ENCODE data around the gene FBN2.

The FBN2 gene

DNA sequence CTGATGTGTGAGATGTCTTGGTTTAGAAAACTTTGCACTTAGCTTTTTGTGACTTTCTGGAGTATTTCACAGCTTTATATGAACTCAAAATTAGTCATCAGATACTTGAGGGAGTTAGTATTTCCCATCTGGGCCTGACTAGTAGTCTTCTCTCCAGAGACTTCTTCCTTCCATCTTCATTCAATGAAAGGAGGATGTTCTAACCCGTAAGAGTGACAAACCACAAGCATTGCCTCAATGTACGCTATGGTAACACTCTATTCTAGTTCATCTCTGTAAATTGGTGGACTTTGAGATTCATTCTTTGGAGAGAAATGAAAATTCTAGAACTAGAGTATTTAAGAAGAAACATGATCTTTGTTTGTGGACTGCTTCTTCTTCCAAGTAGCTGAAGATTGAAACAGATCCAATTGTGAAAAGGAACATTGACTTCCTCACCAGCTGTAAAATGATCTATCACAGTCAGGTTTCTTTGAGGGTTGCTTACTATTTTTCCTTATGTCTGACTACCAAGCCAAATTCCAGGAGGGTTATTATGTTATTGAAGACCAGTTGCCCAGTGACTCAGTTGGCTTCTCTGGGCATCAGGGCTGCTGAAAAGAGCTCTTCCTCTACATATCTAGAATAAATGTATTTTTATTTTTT, 296.9 kb downstream of the FBN2 start:
- no peak for DNase-seq

DNA sequence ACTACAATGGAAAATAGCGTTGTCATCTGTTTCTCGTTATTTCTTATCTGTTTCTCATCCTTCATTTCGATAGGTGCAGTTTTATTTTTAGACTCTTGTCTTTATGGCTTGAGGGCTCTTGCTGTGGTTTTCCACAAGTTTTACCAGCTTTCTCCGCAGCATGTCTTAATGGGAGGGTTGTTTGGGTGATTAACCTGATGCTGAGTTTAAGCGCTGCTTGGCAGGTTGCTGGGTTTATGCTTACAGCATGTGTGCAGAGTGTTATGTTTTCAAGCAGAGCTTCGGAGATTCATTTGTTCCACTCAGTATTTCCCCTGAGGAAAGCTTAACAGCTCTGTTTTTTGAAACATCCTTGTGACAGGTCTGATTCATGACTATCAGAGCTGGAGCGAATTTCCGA, 300.5 kb downstream of the FBN2 start:
- no peak for DNase-seq

DNA sequence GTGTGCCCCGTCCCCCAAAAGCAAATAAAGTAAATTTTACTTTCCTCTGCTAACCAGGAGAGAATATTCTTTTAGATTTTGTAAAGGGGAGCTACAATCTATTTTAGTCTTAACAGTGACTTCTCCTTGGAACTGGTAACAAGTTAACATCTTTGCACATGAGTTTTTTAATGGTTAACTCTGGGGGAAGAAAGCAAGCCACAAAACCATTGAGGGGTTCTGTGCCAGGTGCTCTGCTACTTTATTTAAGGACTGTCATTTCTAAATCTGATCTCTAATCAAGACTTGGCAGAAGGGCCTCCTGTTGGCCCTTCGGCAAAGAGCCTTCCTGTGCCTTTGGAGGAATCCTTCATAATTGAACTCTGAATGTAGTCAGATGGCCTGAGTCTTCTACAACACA, 301.0 kb downstream of the FBN2 start:
- DNase-seq: no peak

DNA sequence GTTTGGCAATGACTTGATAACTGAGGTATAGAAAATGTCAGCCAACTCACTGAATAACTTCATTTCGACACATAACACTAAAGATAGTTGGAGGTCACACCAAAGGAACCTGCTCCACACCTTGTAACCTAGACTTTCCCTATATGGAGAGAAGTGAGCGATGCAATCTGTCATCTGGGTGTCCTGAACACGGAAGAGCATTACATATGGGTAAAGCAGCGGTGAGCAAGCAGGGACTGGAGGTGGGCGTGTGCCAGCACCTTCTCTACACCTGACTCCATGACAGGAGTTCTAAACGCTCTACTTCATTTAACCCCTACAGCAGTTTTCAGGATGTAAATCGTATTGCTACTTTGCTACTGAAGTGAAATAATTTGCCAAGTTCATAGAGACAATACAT, 301.7 kb downstream of the FBN2 start:
- no peak for DNase-seq

DNA sequence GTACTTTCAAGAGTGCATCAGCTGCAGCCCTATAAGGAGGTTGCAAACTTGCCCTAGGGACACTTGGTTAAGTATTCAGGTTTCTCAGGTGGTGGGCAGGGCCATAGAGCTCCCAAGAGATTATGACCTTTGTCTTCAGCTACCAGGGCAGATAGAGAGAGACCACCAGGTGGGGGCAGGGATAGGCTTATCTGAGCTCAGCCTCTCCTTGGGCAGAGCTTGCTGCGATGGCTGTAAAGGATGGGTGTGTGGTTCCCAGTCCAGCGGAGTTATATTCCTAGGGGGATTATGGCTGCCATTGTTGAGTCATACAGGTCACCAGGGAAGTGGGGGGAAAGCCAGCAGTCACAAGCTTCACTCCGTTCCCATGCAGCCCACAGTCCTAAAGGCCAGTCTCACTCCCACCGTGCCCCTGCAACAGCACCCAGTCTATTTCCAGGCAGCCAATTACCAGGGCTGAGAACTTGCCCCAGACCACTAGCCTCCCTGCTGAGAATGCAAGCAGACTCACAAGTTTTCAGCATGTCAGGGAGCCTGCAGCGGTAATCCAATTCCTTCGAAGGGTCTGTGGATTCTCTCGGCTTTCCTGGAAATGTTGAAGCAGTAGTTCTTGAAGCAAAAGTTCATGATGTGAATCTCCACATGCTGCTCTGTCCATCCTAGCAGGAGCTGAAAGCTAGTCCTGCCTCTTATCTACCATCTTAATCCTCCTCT, 303.0 kb downstream of the FBN2 start:
- DNase-seq: no peak

DNA sequence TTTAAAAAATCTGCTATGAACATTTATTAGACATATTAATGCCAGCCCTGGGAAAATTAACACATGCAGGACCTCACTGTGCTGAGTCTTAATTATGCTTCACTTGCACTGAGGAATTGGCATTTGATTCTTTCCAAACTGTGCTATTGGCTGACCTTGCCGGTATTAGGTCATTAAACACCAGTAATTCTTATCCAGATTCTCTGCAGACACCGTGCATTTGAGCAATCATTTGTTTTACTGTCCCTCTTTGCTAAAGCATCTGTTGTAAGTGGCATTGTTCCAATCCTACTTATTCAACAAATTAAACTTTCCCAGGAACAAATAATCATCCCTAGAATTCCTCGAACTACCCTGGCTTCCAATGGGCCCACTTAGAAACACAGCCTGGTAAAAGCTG, 309.5 kb downstream of the FBN2 start:
- DNase-seq: no peak

DNA sequence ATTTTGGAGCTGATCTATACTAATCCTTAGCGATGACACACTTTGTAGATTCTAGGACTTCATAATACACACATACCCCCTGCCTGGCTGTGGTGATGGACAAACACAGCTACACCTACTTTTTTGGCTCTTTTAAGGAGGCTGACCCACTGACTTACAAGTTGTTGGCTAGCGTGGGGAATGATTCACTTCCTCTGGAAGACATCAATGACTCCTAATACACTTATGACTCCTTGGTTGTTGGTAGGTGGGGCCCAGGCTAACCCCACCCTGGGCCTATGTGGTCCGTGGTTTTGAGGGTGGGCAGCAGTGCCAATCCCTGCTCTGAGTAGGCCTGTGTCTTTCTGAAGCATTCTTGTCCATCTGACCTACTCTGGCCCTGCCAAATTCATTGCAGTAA, 310.0 kb downstream of the FBN2 start:
- no peak for DNase-seq

DNA sequence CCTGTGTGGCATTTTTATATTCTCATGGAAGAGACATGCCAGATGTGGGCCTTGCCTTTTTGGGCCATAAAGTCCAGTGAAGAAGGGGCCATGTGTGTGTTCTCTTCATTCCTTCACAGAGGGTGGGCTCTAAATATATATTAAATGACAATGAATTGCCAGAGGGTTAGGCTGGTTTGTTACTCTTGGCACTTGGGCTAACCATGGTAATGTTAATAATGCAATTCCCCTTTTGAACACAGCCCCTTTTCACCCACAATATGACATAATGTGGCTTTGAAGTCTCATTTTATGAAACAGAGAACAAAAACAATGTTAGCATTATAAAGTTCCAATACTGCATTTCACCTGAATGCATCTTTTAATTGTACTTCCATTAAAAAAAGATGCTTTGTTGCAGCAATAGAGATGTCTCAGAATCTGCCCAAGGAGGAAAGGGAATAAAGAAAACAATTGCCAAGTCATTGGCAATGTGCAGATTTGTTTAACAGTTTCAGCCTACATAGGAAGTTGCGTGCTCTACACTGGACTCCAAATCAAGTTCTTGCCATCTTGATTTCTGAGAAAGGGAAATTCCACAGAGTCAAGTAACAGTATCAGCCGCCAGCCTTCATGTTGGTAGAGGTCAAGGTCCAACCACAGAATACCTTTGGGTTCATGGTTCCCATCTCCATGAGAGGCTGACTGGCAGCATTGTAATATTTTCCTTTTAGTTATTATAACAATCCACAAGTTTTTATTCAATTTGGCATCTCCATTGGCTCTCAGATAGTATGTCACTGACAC, 312.6 kb downstream of the FBN2 start:
- DNase-seq: no peak

DNA sequence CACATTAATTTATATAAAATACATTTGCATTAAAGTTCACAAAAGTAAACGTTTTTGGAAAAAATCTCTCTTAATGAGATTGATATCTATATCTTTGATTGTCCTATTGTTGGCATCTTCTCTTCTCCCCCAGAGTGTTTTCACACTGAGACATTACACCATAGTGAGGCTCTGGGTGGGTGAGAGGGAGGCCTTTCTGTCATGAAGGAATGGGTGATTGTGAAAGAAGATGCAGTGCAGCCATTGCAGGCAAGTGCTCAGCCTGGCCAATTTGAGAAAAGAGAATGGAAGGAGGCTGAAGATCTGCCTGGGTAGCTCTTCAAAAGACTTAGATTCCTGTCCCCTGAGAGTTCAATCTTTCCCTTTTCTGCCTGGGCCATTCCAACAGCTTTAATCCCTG, 313.7 kb downstream of the FBN2 start:
- DNase-seq: no peak

DNA sequence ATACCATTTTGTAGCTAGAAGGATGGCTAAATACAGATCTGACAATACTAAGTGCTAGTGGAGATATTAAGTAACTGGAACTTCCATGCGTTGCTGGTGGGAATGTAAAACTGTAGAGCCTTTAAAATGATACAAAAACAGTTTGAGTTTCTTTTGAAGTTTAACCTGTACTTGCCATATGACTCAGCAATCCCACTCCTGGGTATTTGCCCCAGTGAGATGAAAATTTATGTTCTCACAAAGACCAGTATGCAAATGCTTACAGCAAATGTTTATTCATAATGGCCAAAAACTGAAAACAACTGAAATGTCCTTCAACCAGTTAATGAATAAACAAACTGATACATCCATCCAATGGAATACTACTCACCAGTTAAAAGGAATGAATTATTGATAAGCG, 317.2 kb downstream of the FBN2 start:
- no peak for DNase-seq

DNA sequence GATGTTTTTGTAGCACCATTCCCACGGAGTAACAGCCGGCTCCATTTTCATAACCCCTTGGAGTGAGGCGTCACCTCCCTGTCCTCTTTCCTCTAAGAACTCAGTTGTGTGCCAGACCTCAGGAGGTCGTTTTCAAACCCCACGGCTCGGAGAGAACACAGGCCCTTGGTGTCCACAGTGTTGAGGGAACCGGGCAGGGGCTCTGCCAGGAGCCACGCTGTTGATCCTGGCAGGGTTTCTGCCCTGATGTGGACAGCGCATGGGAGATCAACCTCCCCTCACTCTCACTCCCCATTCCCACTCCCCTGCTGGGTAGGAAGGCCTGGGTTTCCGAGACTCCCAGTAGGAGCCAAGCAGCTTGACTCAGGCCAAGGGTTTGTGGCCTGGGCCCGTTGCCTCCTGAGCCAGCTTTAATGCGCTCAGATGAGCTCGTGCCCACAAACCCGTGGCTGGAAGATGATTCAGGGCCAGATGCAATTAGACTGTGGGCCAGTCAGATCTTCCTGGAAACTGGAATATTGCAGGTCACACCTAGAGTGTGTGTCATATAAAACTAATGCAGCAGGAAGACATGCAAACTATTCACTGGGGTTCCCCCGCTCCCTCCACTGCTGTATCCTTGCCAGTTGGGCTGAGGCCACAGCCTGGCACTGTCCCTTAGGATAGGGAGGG, 321.0 kb downstream of the FBN2 start:
- DNase-seq: no peak

DNA sequence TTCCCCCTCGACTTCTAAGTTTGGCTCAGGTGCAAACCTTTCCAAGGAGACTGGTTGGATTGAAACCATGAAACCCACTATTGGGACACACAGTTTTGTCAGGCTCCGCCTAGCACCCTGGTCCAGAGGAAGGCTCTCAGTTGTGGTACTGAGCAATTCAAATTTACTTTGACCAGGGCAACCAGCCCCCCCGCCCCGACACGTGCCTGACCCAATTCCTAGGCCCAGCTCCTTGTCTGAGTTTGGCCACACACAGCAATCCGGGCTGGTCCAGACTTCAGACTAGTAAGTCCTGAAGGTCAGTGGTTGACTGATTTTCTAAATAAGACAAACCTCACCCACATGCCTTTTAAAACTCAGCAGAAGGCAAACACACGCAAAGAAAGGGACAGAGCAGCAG, 321.8 kb downstream of the FBN2 start:
- DNase-seq: no peak

DNA sequence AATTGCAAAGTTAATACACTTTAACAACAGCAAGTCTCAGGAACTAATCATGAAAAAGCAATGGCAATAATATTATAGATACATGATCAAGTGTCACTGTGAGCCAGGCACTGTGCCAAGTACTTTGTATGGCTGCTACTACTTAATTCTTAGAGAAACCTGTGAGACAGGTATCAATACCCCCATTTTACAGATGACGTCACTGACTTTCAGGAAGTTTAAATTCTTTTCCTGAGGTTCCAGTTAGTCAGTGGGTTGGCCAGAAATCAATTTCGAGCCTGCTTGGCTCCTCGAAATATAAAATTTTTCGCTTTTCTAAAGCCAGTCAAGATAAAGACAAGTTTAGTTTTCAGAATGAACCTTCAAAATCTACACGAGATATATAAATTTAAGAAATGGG, 324.2 kb downstream of the FBN2 start:
- DNase-seq: no peak

DNA sequence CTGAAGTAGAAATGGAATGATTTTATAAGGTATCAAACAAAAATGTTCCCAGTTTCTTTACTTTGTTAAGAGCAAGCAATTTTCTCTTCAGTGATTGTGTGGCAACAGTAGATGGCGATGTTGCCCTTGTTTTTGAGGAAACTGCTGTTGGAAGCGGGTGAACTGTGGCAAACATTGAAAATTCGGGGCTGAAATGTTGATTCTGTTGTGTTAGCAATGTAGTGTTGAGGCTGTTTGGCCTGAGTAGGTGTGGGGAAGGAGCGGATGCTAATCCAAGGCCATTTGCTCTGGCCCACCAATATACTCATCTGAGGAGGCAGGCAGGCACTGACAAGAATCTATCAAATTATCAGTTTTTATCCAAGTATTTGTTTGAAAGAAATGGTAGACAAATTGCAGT, 324.7 kb downstream of the FBN2 start:
- DNase-seq: peak; percentile 48

DNA sequence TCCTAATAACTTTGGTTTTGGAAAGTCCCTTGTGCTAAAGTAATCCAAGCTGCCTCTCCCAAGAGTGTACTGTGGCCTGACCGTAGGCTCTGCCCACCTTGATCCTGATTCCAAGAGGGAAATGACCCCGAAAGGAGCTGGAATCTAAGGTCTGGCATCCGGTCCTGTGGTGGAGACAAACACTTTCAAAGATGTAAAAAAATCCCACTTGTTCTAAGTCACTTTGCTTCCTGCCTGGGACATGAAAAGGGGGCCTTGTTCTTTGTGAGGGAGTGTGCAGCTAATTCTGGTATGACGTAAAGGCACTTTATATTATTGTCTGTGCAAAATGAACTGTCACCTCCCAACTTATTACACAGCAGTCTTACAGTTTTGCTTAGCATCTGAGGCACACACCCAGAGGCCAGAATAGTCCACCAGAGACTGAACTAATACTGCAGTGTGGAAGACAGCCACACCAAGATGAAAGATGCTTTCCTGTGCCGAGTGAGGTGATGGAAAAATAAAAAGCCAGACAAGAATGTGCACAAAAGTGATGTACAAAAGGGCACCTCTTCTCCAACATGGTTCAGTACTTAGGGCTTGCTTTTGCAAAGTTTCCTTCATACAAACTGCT, 325.7 kb downstream of the FBN2 start:
- no peak for DNase-seq

DNA sequence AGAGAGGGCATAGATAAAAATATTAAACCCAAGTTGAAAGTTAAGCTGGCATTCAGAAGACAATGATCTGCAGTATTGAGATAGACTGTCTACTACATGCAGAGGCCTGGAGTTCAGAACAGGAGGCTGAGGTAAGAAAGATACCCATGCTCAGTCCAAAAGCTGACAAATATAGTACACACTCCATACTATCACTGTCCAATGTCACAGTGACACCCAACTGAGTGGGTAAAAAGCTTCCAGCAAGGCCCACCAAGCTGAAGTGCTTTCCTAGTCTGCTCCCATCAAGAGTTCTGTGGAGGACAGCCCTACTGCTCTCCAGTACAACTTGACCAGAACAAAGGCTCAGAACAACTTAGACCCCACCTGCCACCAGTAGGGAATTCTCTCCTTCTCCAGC, 329.6 kb downstream of the FBN2 start:
- no peak for DNase-seq

All from stimulated activated CD4-positive, alpha-beta T cell treated with anti-CD3 and anti-CD28 coated beads, Interleukin-15, amount 100 ng/mL, for 24 hours (primary cell).